HUES64 (cell line): Measurements from ENCODE around the gene PRSS16.

Experiments used
- H3K27ac ChIP-seq: 2 replicates; pipeline ENCODE4 v1.7.0; 2013; ENCODE audit warnings: low read depth, low read length, inconsistent platforms
- H3K27me3 ChIP-seq: 2 replicates; pipeline ENCODE4 v1.6.1; 2013; ENCODE audit warnings: mild to moderate bottlenecking, low read length; ENCODE audit not compliant: insufficient read depth
- H3K36me3 ChIP-seq: 2 replicates; pipeline ENCODE4 v1.6.1; 2013; ENCODE audit warnings: mild to moderate bottlenecking, low read length; ENCODE audit not compliant: insufficient read depth
- H3K4me1 ChIP-seq: 2 replicates; pipeline ENCODE4 v1.6.1; 2013; ENCODE audit warnings: mild to moderate bottlenecking, low read length, moderate library complexity; ENCODE audit not compliant: insufficient read depth
- H3K4me3 ChIP-seq: 2 replicates; pipeline ENCODE4 v1.5.1; 2013; ENCODE audit warnings: mild to moderate bottlenecking, low read length, moderate library complexity
- H3K9ac ChIP-seq: 2 replicates; pipeline ENCODE4 v1.6.1; 2013; ENCODE audit warnings: mild to moderate bottlenecking, low read depth, low read length
- H3K9me3 ChIP-seq: 2 replicates; pipeline ENCODE4 v1.6.1; 2013; ENCODE audit warnings: low read depth, low read length; ENCODE audit not compliant: insufficient read depth
- WGBS: fragments of 150-250, 120-280 bp; methylation state at CpG from one replicate; pipeline ENCODE4 v1.1.7; 2013; ENCODE audit warnings: missing lambda C conversion rate; 5-methylcytosine and 5-hydroxymethylcytosine counted together

PRSS16 gene

DNA sequence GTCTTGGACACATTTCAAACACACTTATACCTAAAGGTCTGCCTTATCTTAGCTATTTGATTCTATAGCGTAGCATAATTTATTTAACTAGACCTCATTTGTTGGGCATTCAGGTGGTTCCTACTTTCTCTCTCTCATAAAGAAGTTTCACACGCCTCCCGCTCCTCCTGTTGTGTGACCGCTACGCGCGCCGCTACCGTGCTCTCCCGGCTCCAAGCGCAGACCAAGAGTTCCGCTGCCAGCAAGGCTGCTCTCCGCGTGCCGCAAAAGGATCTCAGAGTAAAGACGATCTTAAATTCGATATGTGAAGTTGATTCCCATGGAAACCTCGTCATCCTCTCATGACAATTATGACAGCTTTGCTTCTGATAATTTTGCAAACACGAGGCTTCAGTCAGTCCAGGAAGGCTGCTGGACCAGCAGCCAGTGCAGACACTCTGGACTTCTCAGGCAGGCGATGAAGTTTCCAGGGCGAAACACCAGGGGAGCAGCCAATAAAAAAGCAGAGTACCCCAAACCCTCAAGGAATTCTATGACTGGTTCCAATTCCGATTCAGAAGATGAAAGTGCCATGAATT lies 20.4 kb downstream of the PRSS16 start:
- Histone ChIP-seq H3K36me3 (no peaks in the 10 kb centered on the region), H3K9me3 (no peaks in the 10 kb centered on the region), H3K27ac (no peak overlapping the region), H3K9ac (no peak overlapping the region), H3K4me1 (no peaks in the 10 kb centered on the region), H3K4me3 (peak overlapping the region; percentile 43), H3K27me3 (peaks cover 42% of the 10 kb centered on the region)
- WGBS = 63% methylated on average over 22 of the region's 22 CpGs

DNA sequence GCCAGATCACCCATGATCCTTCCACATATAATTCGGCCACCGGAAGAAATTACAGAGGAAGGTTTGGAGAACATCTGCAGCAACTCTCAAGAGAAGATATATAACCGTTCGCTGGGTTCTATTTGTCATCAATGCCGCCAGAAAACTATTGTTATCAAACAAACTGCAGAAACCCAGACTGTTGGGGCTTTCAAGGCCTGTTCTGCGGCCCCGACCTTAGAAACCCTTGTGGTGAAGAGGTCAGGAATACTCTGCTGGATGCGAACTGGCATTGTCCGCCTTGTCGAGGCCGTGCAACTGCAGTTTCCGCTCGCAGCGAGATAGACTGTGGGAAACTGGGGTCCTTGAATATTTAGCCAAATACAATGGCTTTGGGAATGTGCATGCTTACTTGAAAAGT lies 21.3 kb downstream of the PRSS16 start:
- WGBS = 92% methylated on average over 14 of the region's 14 CpGs
- H3K9ac ChIP-seq = no peak overlapping the region
- peaks cover 40% of the 10 kb centered on the region for H3K27me3 ChIP-seq

DNA sequence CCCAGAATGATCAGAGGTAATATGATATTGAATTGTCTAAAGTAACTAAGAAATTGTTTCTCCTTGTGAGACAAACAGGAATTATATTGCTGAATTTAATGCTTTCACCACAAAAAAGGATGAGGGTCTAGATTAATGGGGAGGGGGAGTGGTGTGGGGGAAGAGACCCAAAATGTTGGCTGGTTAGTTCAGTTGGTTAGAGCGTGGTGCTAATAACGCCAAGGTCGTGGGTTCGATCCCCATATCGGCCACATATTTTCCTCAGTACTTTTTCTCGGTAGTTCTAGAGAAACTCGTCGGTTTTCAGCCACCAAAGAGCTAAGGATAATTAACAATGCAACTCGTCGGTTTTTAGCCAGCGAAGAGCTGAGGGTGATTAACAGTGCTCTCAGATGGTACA lies 26.3 kb downstream of the PRSS16 start:
- Histone ChIP-seq H3K9me3 (no peaks in the 10 kb centered on the region), H3K36me3 (no peaks in the 10 kb centered on the region), H3K27ac (no peak overlapping the region), H3K9ac (no peak overlapping the region), H3K4me3 (peak overlapping the region; percentile 4; the same call in 1 of the 2 replicates), H3K27me3 (peaks cover 37% of the 10 kb centered on the region), H3K4me1 (no peaks in the 10 kb centered on the region)
- WGBS = 72% methylated on average over 11 of the region's 11 CpGs

More for the DNA sequence above, 21.3 kb downstream of the PRSS16 start:
- Histone ChIP-seq H3K36me3 (no peaks in the 10 kb centered on the region), H3K4me3 (no peak overlapping the region), H3K4me1 (no peaks in the 10 kb centered on the region), H3K27ac (no peak overlapping the region), H3K9me3 (no peaks in the 10 kb centered on the region)

DNA sequence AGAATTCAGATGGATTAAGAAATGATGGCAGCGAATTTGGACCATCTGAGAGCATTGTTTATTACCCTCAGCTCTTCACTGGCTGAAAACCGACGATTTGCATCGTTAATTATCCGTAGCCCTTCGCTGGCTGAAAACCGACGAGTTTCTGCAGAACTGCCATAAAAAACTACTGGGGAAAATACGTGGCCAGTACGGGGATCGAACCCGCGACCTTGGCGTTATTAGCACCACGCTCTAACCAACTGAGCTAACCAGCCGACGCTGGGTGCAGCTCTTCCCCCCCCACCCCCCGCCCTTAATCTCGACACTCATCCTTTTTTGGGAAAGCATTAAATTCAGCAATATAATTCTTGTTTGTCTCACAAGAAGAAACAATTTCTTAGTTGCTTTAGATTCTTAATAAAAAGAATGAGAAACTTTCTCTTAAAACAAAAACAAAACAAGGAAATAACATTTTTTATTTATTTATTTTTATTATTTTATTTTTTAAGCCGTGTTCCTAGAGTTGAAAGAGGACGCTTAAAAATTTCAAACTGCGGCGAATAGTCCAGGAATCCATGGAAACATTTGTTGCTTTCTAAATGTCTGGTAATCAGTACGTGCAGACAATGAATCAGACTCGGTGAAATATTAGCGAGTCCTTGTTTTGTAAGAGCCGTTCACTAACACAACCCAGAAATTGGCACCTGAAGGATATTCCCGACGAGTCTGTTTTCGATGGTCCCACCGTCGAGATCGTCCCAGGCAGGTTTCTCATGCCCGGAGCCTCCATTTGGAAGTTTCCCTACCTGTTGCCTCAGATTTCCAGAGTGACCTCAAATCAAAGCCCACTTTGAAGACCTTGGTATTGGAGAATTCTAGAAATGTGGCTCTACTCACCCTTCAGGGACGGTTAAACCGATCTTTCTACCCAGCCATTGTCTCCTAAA lies 27.8 kb downstream of the PRSS16 start:
- Histone ChIP-seq H3K36me3 (no peaks in the 10 kb centered on the region), H3K9ac (no peak overlapping the region), H3K9me3 (no peaks in the 10 kb centered on the region), H3K4me3 (peak overlapping the region; percentile 63), H3K27me3 (peaks cover 36% of the 10 kb centered on the region), H3K27ac (no peak overlapping the region), H3K4me1 (no peaks in the 10 kb centered on the region)
- WGBS = 16% methylated on average over 34 of the region's 36 CpGs

DNA sequence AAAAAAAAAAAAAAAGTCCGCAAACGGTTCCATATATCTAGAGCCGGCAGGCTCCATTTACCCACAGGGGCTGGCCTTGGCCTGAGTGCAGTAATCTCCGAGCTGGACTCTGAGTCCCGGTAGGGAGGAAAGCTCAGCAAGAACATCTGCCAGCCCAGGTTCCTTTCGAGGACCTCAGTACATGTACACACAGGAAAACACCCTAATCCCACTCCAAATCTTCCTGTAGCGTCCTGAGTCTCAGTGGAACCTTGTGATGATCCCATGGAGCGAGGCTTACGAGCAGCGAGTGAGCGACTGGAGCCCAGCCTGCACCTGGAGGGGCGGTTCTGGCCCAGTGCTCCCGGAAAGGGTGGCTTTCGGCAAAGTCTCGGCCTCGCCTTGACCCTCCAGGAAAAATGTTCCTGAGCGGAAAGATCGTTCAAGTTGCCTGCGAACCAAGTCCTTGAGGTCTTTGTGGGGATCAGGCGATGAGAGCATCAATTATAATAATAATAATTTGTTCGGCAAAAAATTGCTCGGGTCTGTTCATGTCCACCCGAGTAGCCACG lies 32.1 kb downstream of the PRSS16 start:
- WGBS = 2% methylated on average over 24 of the region's 24 CpGs
- no peaks in the 10 kb centered on the region for H3K36me3 ChIP-seq
- H3K27me3 ChIP-seq = peaks cover 72% of the 10 kb centered on the region
- peak overlapping the region; percentile 85 for H3K4me3 ChIP-seq
- H3K9me3 ChIP-seq = no peaks in the 10 kb centered on the region
- no peak overlapping the region for H3K27ac ChIP-seq
- no peaks in the 10 kb centered on the region for H3K4me1 ChIP-seq
- H3K9ac ChIP-seq = peak overlapping the region; percentile 33; the same call in 1 of the 2 replicates

DNA sequence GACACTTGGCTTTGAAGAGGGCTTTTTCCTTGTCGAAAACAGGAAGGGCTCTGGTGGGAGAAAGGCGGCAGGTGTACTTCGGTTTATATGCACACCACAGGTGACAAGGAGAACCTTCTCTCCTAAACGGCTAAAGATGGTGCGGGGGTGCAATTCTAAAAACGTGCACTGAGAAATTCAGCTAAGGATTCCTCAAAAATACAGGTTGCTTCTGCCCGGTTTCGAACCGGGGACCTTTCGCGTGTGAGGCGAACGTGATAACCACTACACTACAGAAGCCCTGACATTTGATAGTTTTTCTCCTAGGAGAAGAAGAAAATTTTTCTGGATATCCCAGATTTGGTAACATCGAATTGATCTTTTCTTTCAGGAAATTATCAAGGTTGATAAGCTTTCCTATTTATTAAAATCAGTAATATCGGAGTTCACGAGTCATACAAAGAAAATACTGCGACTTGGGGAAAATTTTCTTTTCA lies 32.6 kb downstream of the PRSS16 start:
- 3% methylated on average over 14 of the region's 17 CpGs for WGBS
- H3K27me3 ChIP-seq = peaks cover 77% of the 10 kb centered on the region
- H3K9ac ChIP-seq = peak overlapping the region; percentile 33; the same call in 1 of the 2 replicates
- H3K4me1 ChIP-seq = no peaks in the 10 kb centered on the region
- H3K36me3 ChIP-seq = no peaks in the 10 kb centered on the region
- peak overlapping the region; percentile 85 for H3K4me3 ChIP-seq
- no peak overlapping the region for H3K27ac ChIP-seq
- H3K9me3 ChIP-seq = no peaks in the 10 kb centered on the region

DNA sequence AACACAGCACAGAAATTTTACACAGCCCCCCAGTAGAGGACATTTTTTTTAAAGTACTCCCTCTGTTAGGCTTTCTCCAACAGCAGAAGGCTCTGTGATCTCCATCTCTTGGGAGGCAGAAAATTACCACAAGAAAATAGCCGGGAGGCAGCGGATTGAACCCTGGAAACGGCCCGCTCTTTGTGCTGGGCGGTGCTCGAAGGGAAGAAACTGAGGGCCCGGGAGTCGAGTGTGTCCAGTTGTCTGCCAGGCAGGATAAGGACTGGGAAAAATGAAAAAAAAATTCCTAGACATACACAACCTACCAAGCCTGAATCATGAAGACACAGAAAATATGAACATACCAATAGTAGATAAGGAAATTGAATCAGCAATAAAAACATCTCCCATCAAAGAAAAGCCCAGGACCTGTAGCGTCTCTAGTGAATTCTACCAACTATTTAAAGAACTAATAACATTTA lies 33.1 kb downstream of the PRSS16 start:
- no peaks in the 10 kb centered on the region for H3K36me3 ChIP-seq
- no peaks in the 10 kb centered on the region for H3K4me1 ChIP-seq
- H3K27me3 ChIP-seq = peaks cover 78% of the 10 kb centered on the region
- no peak overlapping the region for H3K9ac ChIP-seq
- peak overlapping the region; percentile 85 for H3K4me3 ChIP-seq
- H3K9me3 ChIP-seq = no peaks in the 10 kb centered on the region
- 0% methylated on average over 8 of the region's 9 CpGs for WGBS
- no peak overlapping the region for H3K27ac ChIP-seq

DNA sequence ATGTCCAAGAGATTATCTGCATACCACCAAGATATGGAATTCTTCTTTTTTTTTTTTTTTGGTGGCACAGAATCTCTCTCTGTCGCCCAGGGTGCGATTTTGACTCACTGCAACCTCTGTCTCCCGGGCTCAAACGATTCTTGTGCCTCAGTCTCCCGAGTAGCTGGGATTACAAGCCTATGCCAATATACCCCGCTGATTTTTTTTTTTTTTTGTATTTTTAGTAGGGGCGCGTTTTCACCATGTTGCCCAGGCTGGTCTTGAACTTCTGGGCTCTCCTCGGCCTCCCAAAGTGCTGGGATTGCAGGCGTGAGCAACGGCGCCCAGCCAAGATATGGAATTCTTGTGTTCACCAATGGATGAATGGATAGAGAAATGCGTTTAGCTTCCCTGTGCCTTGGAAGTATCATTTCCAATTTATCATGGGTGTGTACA lies 33.6 kb downstream of the PRSS16 start:
- H3K9me3 ChIP-seq = no peaks in the 10 kb centered on the region
- peaks cover 78% of the 10 kb centered on the region for H3K27me3 ChIP-seq
- no peaks in the 10 kb centered on the region for H3K36me3 ChIP-seq
- 5% methylated on average over 13 of the region's 13 CpGs for whole genome bisulfite sequencing
- H3K4me1 ChIP-seq = no peaks in the 10 kb centered on the region
- H3K9ac ChIP-seq = no peak overlapping the region
- H3K4me3 ChIP-seq = peak overlapping the region; percentile 85
- H3K27ac ChIP-seq = no peak overlapping the region

DNA sequence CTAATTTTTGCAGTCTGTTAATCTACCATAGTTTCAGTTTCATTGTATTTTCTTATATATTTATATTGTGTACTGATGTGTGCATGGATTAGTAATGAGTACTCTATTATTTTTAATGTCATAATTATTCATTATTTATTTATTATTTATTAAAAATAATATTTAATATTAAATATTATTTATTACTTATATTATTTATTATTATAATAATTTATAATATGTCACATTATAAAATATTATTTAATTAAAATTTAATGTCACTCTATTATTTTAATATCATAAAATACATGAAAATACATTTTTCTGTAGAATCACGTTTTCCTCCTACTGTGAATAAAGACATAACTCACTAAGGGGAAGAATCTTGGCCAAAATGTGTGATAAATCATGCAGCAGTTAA lies 34.1 kb downstream of the PRSS16 start:
- H3K27ac ChIP-seq = no peak overlapping the region
- H3K4me1 ChIP-seq = no peaks in the 10 kb centered on the region
- WGBS = no CpG with 5 or more reads among the region's 1 CpG
- H3K9me3 ChIP-seq = no peaks in the 10 kb centered on the region
- H3K9ac ChIP-seq = no peak overlapping the region
- H3K4me3 ChIP-seq = peak overlapping the region; percentile 85
- H3K36me3 ChIP-seq = no peaks in the 10 kb centered on the region
- peaks cover 80% of the 10 kb centered on the region for H3K27me3 ChIP-seq

DNA sequence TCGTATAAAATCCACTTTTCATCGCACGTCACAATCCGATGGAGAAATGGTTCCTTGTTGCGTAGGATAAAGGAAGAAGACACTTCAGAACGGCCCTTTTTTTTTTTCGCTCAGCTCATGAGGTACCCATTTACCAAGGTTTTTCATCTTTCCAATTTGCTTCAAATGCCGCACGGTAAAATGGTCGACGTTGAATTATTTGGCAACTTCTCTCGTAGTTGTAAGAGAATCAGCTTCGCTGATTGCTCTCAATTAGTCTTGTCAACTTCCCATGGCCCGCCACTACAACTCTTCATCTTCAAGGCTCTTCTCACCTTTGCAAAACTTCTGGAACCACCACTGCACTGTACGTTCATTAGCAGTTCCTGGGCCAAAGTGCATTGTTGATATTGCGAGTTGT lies 35.8 kb downstream of the PRSS16 start:
- Histone ChIP-seq H3K27ac (no peak overlapping the region), H3K9me3 (no peaks in the 10 kb centered on the region), H3K4me3 (peak overlapping the region; percentile 48), H3K36me3 (no peaks in the 10 kb centered on the region), H3K4me1 (no peaks in the 10 kb centered on the region), H3K27me3 (peaks cover 89% of the 10 kb centered on the region), H3K9ac (no peak overlapping the region)
- 73% methylated on average over 16 of the region's 16 CpGs for WGBS

DNA sequence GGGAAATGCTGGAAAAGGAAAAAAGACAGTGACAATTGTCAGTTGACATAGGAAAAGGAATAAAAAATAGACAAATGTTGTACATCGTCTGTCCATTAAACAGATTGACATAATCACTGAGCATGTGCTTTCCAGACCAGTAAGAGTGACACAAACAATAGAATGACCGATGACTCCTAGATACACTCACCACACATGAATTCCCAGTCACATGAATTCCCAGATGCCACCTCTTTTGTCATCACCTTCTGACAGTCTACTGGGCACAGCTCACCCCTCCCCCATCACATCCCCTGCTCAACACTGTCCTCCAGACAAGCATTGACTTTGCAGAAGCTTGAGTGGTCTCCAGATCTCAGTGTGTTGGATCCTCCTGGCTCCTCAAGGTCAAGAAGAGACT lies 38.6 kb downstream of the PRSS16 start:
- no peaks in the 10 kb centered on the region for H3K36me3 ChIP-seq
- no peak overlapping the region for H3K27ac ChIP-seq
- H3K9ac ChIP-seq = no peak overlapping the region
- H3K27me3 ChIP-seq = peaks cover 99% of the 10 kb centered on the region
- no peaks in the 10 kb centered on the region for H3K9me3 ChIP-seq
- peaks cover 10% of the 10 kb centered on the region; the same call in 1 of the 2 replicates for H3K4me1 ChIP-seq
- no peak overlapping the region for H3K4me3 ChIP-seq
- WGBS = 91% methylated on average over 2 of the region's 2 CpGs
